NCI-H128 (cell line): Measurements from ENCODE around the gene PLAGL2.
"Not testable (repeated sequence)": the region's sequence is repeated elsewhere in the genome, so short reads cannot be mapped to it uniquely, and the experiment has no call there.

ENCODE experiments used
- DNase-seq: peaks from one replicate; lab custom pipeline; 2025; ENCODE audit not compliant: unreplicated experiment; lab: John Stamatoyannopoulos, UW

Gene PLAGL2

GRCh38 chr20:32205110-32205842 is 2.3 kb downstream of the PLAGL2 start:
- no peak for DNase-seq

- DNase-seq = no peak
These were observed 3.1 kb downstream of the PLAGL2 start for GRCh38 chr20:32204205-32205109.

- no peak for DNase-seq
These were observed 4.0 kb downstream of the PLAGL2 start for GRCh38 chr20:32203356-32204204.

- no peak for DNase-seq
These were observed 5.6 kb downstream of the PLAGL2 start for GRCh38 chr20:32201977-32202363.

GRCh38 chr20:32201296-32201976 is 6.1 kb downstream of the PLAGL2 start:
- no peak for DNase-seq

- no peak for DNase-seq
These were observed 8.5 kb downstream of the PLAGL2 start for GRCh38 chr20:32199006-32199405.

- DNase-seq = not testable (repeated sequence)
These were observed 10.4 kb downstream of the PLAGL2 start for GRCh38 chr20:32197136-32197535.

- not testable (repeated sequence) for DNase-seq
These were observed 10.9 kb downstream of the PLAGL2 start for GRCh38 chr20:32196613-32197012.

GRCh38 chr20:32195581-32195980 is 12.0 kb downstream of the PLAGL2 start:
- DNase-seq = no peak

- no peak for DNase-seq
These were observed 13.5 kb downstream of the PLAGL2 start for GRCh38 chr20:32193996-32194395.

GRCh38 chr20:32193336-32193735 is 14.2 kb downstream of the PLAGL2 start:
- not testable (repeated sequence) for DNase-seq

- no peak for DNase-seq
These were observed 14.8 kb downstream of the PLAGL2 start for GRCh38 chr20:32192698-32193097.

GRCh38 chr20:32191873-32192272 is 15.7 kb downstream of the PLAGL2 start:
- no peak for DNase-seq

- DNase-seq = no peak
These were observed 16.1 kb downstream of the PLAGL2 start for GRCh38 chr20:32191422-32191821.

GRCh38 chr20:32190616-32191415 is 16.7 kb downstream of the PLAGL2 start:
- DNase-seq = no peak

- DNase-seq = peak; percentile 38
These were observed 17.6 kb downstream of the PLAGL2 start for GRCh38 chr20:32189691-32190615.

- no peak for DNase-seq
These were observed 18.5 kb downstream of the PLAGL2 start for GRCh38 chr20:32189123-32189410.

- DNase-seq = no peak
These were observed 19.0 kb downstream of the PLAGL2 start for GRCh38 chr20:32188376-32189122.
